Body of pancreas (tissue), 4 donors: ENCODE results near the gene PPP2R5C. TPM values are rescaled to one million over a fixed set of nuclear protein-coding genes. Genes with fewer than 3 reads are reported as not detected.

ENCODE experiments used
- ATAC-seq: fragments of 150-250 bp; one replicate; pipeline ENCODE4 v1.9.1; 2016
- DNase-seq, 4 donors: peaks; one replicate each; pipeline ENCODE4 v3.0.0-alpha.2; 2019
- H3K27ac ChIP-seq, 4 donors: fragments of 200-600 bp; sonication (generic); 1 replicate in 3 of 4; 2 replicates in 1 of 4; pipeline versions ENCODE4 v1.5.1 to v1.6.1; 2016 to 2019; ENCODE audit warnings: mild to moderate bottlenecking in 1 of 4, mixed read lengths in 1 of 4, moderate library complexity in 1 of 4
- H3K27me3 ChIP-seq, 2 donors: fragments of 200-600 bp; sonication (generic); one replicate each; pipeline ENCODE4 v1.6.0; 2016; ENCODE audit warnings: mild to moderate bottlenecking in 1 of 2
- H3K36me3 ChIP-seq, 2 donors: fragments of 200-600 bp; sonication (generic); replicated peaks in 1 of 2; 2 replicates each; pipeline ENCODE4 v1.5.1; 2016; ENCODE audit warnings: low read depth in 2 of 2; ENCODE audit not compliant: insufficient read depth in 1 of 2
- H3K4me1 ChIP-seq: fragments of 200-600 bp; sonication (generic); one replicate; pipeline ENCODE4 v1.6.0; 2016
- H3K4me3 ChIP-seq, 2 donors: fragments of 200-600 bp; sonication (generic); 1 replicate in 1 of 2; 2 replicates in 1 of 2; pipeline ENCODE4 v1.5.1; 2016 to 2019
- H3K9me3 ChIP-seq, 3 donors: fragments of 200-600 bp; sonication (generic); 1 replicate in 2 of 3; 2 replicates in 1 of 3; pipeline ENCODE4 v1.5.1; 2016
- POLR2A ChIP-seq, 3 donors: fragments of 450-650 bp; IDR thresholded peaks; one replicate each; pipeline ENCODE4 v1.6.1; 2016; ENCODE audit warnings: antibody characterized with exemption in 3 of 3, mild to moderate bottlenecking in 2 of 3
- WGBS, 2 donors: methylation state at CpG; one replicate each; pipeline ENCODE4 v1.1.5; 2017; 5-methylcytosine and 5-hydroxymethylcytosine counted together
- intact Hi-C: fragments of 100-400 bp; cut with DNase I; formaldehyde crosslinking; loops from one replicate; pipeline ENCODE4 v1.15.1; 2023
- total RNA-seq, 2 donors: library from RNA; depleted of rRNA; stranded (reverse); fragments of >200 nt; gene quantifications; one replicate each; pipeline ENCODE4 v1.1.0, GENCODE V29; 2016
- TF ChIP-seq, protein P1 (sequence below), 7 experiments: fragments of 450-650 bp in 4 of 7; fragments of 200-600 bp in 3 of 7; sonication (generic) in 3 of 7; IDR thresholded peaks; one replicate each; pipeline ENCODE4 v1.5.1; 2016 to 2019; ENCODE audit warnings: antibody characterized with exemption in 7 of 7

The PPP2R5C gene
- total RNA-seq, 2 donors from 2014 or later = 59.0 to 77.6 TPM

DNA sequence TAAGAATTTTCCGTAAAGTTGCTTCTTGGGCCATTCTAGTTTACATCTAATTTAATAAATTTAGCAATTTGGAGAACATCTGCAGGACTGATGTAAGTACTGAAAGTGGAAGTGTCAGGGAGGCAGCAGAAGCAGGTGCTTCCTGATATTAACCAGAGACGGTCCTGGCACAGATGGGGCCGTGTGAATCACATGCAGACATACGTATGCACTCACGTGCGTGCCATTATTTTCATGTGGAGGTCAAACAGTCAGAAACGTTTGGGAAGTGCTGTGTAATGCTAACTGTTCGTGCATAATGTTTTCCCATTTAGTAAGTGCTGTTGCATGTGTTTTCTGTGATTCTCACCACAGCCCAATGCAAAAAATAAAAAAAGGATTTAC is 115.0 kb downstream of the PPP2R5C start:
- H3K27ac ChIP-seq = peak overlapping the region in 2 of 4 donors; percentile 80 to 84
- DNase-seq = peak; percentile 29 to 84 (median 48)
- TF ChIP-seq, protein P1, sequence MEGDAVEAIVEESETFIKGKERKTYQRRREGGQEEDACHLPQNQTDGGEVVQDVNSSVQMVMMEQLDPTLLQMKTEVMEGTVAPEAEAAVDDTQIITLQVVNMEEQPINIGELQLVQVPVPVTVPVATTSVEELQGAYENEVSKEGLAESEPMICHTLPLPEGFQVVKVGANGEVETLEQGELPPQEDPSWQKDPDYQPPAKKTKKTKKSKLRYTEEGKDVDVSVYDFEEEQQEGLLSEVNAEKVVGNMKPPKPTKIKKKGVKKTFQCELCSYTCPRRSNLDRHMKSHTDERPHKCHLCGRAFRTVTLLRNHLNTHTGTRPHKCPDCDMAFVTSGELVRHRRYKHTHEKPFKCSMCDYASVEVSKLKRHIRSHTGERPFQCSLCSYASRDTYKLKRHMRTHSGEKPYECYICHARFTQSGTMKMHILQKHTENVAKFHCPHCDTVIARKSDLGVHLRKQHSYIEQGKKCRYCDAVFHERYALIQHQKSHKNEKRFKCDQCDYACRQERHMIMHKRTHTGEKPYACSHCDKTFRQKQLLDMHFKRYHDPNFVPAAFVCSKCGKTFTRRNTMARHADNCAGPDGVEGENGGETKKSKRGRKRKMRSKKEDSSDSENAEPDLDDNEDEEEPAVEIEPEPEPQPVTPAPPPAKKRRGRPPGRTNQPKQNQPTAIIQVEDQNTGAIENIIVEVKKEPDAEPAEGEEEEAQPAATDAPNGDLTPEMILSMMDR (IDR thresholded peaks at IDR 0.05) = no peak
- no peak for TF ChIP-seq POLR2A (IDR thresholded peaks at IDR 0.05)
- intact Hi-C loops = no loop called here
- H3K9me3 ChIP-seq = no peaks in the 10 kb centered on the region
- H3K4me3 ChIP-seq = no peak overlapping the region
- H3K4me1 ChIP-seq = peaks cover 72% of the 10 kb centered on the region
- 52 to 53% methylated on average over 8 of the region's 8 CpGs for WGBS, 2 donors
- H3K36me3 ChIP-seq = no peaks in the 10 kb centered on the region
- no peaks in the 10 kb centered on the region for H3K27me3 ChIP-seq
- ATAC-seq = no peak

DNA sequence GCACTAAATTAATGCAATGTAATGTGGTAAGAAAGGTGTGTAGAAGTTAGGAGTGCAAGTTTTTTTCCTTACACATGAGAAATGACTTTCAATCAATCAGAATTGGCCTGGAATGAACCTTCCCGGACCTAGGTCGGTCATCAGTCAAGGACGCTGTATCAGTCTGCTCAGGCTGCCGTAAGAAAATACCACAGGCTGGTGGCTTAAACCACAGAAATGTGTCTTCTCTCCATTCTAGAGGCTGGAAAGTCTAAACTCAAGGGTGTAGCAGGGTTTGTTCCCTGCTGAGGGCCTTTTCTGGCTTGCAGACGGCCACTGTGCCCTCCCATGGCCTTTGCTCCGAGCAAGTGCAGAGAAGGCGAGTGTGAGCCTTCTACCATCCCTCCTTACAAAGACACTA is 116.3 kb downstream of the PPP2R5C start:
- Histone ChIP-seq H3K4me3 (no peak overlapping the region), H3K4me1 (peaks cover 71% of the 10 kb centered on the region), H3K9me3 (no peaks in the 10 kb centered on the region), H3K36me3 (no peaks in the 10 kb centered on the region), H3K27me3 (no peaks in the 10 kb centered on the region), H3K27ac (peak overlapping the region; percentile 78 to 84 (median 82))
- WGBS, 2 donors = 53 to 57% methylated on average over 7 of the region's 7 CpGs
- TF ChIP-seq POLR2A (IDR thresholded peaks at IDR 0.05) = no peak
- TF ChIP-seq, protein P1 (IDR thresholded peaks at IDR 0.05) = no peak
- ATAC-seq (no peak), DNase-seq (no peak)
- intact Hi-C loops = no loop called here

DNA sequence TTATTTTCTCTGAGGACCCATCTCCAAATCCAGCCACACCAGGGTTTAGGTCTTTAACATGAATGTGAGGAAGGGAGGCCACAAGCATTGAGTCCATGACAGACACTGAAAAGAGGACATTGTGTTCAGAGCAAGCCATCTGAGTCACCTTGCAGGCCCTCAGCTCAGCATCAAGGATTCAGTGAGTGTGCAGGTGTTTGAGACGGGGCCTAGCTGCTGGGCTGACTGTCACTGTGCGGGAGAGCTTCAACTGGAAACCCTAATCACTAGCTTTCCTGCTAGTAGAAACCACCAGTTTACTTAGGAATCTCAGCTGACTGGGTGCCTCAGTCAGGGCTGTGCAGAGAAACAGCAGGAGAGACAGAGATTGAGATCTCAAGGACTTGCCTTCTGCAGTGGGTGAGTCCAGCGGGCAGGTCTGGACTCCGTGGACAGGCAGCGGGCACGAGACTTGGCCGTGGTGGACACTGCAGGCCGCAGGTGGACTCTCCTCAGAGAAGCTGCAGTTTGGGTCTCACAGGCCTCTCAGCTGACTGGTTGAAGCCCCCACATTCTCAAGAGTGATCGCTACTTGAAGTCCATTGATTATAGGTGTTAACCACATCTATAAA is 116.8 kb downstream of the PPP2R5C start:
- WGBS, 2 donors = 38 to 55% methylated on average over 6 to 8 of the region's 9 CpGs
- ATAC-seq = peak; percentile 54
- Histone ChIP-seq H3K27ac (peak overlapping the region; percentile 78 to 84 (median 82)), H3K27me3 (no peaks in the 10 kb centered on the region), H3K4me3 (no peak overlapping the region), H3K9me3 (no peaks in the 10 kb centered on the region), H3K4me1 (peaks cover 65% of the 10 kb centered on the region), H3K36me3 (no peaks in the 10 kb centered on the region)
- DNase-seq = peak; percentile 43 to 59 (median 51)
- intact Hi-C loops = no loop called here
- TF ChIP-seq, protein P1 (IDR thresholded peaks at IDR 0.05) = no peak
- TF ChIP-seq POLR2A (IDR thresholded peaks at IDR 0.05) = peak in 1 of 3 donors; percentile 0

DNA sequence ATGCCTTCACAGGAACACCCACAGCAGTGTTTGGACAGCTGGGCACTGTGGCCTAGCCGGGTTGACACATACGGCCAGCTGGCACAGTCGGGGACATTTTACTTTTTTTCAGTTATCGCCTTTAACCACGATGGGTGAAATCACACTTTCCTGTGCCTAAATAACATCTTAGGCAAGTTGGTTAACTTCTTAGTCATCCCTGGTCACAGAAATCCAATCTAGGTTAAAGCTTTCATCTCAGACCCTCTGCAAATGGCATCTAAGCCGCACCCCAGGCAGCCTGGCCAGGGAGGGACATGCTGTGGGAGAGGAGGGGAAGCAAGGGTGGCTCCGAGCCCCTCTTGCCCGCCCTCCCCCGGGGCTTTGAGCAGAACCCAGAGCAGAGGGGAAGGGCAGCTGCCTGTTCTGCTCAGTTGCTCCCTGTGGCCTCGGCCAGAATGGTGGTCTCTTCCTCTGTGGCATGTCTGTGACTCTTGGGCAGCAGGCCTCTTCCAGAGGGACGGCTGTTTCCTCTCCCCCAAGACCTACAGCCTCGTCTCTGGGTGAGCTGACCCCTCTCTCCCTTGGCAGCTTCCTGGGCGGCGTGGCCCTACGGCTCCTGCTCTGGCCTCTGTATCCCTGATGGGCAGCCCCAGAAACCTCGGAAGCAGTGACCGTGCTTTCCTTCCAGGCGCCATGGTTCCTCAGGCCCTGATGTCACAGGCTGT is 117.5 kb downstream of the PPP2R5C start:
- H3K36me3 ChIP-seq = peaks cover 0 to 2% of the 10 kb centered on the region in 2 donors
- peak overlapping the region; percentile 73 to 84 (median 82) for H3K27ac ChIP-seq
- TF ChIP-seq, protein P1 (IDR thresholded peaks at IDR 0.05) = no peak
- no peak for TF ChIP-seq POLR2A (IDR thresholded peaks at IDR 0.05)
- WGBS, 2 donors = 53 to 68% methylated on average over 8 to 15 of the region's 18 CpGs
- intact Hi-C loops = no loop called here
- no peak overlapping the region for H3K4me3 ChIP-seq
- H3K27me3 ChIP-seq = no peaks in the 10 kb centered on the region
- DNase-seq (peak; percentile 66 to 85 (median 78)), ATAC-seq (peak; percentile 60)
- H3K9me3 ChIP-seq = no peaks in the 10 kb centered on the region
- peaks cover 59% of the 10 kb centered on the region for H3K4me1 ChIP-seq
